ENCODE measurements around the gene IPCEF1.

The IPCEF1 gene

DNA sequence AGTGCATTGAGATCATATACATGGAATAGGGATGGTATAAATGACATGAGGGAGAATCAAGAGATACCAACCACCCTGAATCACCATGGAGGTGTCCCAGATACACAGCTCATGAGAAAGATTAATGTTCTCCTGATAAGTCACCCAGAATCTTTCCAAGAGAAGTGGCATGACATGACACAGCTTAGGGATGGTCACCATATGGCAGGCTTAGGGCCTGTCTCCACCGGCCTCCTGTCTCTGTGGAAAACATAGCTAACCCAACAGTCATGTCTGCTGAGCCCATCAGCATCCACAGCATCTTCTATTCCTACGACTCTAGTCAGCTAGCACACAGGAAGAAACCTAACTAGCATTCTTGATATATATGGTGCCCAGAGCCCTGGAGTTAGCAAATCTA, 133.3 kb downstream of the IPCEF1 start:
- TF ChIP-seq, protein P1, sequence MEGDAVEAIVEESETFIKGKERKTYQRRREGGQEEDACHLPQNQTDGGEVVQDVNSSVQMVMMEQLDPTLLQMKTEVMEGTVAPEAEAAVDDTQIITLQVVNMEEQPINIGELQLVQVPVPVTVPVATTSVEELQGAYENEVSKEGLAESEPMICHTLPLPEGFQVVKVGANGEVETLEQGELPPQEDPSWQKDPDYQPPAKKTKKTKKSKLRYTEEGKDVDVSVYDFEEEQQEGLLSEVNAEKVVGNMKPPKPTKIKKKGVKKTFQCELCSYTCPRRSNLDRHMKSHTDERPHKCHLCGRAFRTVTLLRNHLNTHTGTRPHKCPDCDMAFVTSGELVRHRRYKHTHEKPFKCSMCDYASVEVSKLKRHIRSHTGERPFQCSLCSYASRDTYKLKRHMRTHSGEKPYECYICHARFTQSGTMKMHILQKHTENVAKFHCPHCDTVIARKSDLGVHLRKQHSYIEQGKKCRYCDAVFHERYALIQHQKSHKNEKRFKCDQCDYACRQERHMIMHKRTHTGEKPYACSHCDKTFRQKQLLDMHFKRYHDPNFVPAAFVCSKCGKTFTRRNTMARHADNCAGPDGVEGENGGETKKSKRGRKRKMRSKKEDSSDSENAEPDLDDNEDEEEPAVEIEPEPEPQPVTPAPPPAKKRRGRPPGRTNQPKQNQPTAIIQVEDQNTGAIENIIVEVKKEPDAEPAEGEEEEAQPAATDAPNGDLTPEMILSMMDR (IDR thresholded peaks at IDR 0.05; ENCODE audit: low read depth, low read length) = no peak
- no peak for DNase-seq (ENCODE audit: extremely low read depth, low read depth)

DNA sequence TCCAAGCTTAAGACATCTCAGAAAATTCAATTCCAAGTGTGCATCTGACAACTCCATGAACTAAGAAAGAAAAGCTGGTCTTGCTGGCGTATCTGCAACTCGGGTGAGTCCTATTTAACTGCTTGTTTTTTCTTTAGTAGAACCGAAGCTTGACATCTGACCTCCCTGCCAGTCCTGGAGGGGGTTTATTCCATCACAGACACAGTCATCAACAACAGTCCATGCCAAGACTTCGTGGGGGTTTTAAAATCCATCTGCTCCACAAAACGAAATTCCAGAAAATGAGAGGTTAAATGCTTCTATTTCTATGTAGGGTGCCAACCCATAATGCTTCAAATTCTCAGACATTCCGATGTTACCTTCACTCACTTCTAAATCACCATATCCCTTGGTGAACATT, 133.9 kb downstream of the IPCEF1 start:
- TF ChIP-seq, protein P1 (IDR thresholded peaks at IDR 0.05; ENCODE audit: low read depth, low read length) = no peak
- no peak for DNase-seq (ENCODE audit: extremely low read depth, low read depth)

DNA sequence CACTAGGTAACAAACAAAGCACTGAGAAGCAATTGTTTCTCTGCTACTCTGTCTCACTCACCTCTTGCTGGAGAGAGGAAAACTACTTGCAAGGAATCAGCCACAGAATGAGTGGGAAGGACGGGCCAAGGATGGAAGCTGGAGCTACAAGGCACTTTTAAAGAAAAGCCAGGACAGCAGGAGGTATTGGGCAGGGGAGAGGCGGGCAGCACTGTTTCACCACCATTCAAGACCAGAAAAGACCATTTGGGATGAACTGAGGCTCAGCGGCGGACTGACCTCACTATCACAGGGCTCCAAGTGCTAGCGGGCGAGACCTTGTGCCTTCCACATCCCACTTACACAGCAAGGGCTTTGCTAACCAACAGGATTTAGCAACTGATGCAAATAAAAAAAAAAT, 137.4 kb downstream of the IPCEF1 start:
- DNase-seq (ENCODE audit: extremely low read depth, low read depth) = no peak
- TF ChIP-seq, protein P1 (IDR thresholded peaks at IDR 0.05; ENCODE audit: low read depth, low read length) = no peak

DNA sequence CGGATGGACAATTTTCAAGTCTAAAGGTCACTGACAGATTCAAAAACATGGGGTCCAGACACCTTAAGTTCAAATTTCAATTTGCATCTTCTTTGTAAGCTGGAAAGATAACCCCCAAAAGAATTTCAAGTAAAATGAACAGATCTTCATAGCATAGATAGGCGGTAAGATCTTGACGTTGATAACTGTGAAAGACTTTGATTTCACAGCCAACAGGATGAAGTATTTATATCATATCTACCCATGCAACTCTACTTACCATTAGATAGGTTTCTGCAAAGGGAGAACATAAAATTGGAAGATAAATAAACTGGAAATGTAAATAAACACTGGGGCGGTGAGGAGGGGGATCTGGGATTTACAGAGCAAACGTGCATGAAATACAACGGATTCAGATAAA, 137.8 kb downstream of the IPCEF1 start:
- no peak for DNase-seq (ENCODE audit: extremely low read depth, low read depth)
- TF ChIP-seq, protein P1 (IDR thresholded peaks at IDR 0.05; ENCODE audit: low read depth, low read length) = no peak

DNA sequence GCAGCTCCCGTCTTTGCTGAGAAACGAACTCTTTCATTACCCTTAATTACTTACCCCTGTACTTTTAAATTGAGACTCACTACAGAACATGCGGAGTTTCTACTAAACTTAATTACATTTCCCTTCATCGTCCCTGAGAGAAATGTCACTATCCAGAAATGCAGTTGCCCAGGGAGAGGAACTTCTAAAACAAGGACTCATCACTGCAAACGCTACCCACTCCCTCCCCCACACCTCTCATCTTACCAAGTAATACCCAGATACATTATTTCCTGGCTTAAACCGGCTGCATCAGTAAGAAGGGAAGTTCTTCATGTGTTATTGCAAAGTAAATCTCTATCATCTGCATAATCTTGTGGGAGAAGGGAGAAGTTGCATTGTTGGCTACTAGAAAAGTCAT, 138.3 kb downstream of the IPCEF1 start:
- TF ChIP-seq, protein P1 (IDR thresholded peaks at IDR 0.05; ENCODE audit: low read depth, low read length) = no peak
- DNase-seq (ENCODE audit: extremely low read depth, low read depth) = no peak

DNA sequence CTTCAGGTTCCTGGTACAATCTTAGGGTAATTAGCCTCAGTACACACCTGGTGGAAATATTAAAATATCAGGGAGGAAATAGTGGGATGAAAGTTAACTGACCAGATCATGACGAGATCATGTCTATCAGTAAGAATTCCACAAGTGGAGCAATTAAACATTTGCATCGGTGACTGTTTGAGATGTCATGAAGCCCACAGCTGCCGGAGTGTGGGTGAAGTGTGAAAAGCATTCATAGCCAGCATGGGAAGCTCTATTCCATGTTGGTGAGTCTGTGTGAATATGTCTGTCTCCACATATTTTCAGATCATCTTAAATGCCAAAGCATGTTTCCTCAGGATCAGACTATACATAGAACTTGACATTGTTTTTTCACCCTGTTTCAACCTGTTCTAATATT, 142.8 kb downstream of the IPCEF1 start:
- no peak for DNase-seq (ENCODE audit: extremely low read depth, low read depth)
- TF ChIP-seq, protein P1 (IDR thresholded peaks at IDR 0.05; ENCODE audit: low read depth, low read length) = no peak

DNA sequence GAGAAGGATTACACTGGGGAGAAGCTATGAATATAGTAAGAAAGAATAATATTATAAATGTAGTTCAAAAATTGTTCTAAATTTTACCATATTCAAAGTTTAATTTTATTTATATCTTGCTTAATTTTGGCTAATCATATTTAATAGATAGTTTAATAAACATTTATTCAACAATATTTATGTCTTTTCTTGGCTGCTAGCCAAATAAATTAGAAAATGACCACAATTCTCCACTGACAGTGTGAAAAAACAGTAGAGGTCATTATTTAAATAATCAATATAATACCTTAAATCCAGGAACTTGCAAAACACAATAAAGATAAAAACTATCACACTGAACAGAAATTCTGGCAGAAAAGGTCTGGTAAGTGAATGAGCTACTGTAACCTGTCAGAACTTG, 145.9 kb downstream of the IPCEF1 start:
- DNase-seq (ENCODE audit: extremely low read depth, low read depth) = no peak
- TF ChIP-seq, protein P1 (IDR thresholded peaks at IDR 0.05; ENCODE audit: low read depth, low read length) = no peak
